Measurements from ENCODE around the gene VSX1. TPM values are rescaled to one million over a fixed set of nuclear protein-coding genes. Genes with fewer than 3 reads are reported as not detected.

VSX1 gene
- total RNA-seq, 2 donors from 2014 or later, result not detected

GRCh38 chr20:25126204-25127029 lies 44.5 kb upstream of the VSX1 start:
- no peaks in the 10 kb centered on the region for H3K4me1 ChIP-seq
- no peaks in the 10 kb centered on the region for H3K9me3 ChIP-seq
- no peak for TF ChIP-seq CTCF (IDR thresholded peaks at IDR 0.05)
- no peaks in the 10 kb centered on the region for H3K27me3 ChIP-seq
- no peak overlapping the region for H3K4me3 ChIP-seq
- DNase-seq (ENCODE audit: low spot score), result no peak
- H3K27ac ChIP-seq, result no peak overlapping the region
- no peaks in the 10 kb centered on the region for H3K36me3 ChIP-seq

- H3K9me3 ChIP-seq, result no peaks in the 10 kb centered on the region
- H3K27ac ChIP-seq, result no peak overlapping the region
- H3K27me3 ChIP-seq, result no peaks in the 10 kb centered on the region
- H3K4me1 ChIP-seq, result no peaks in the 10 kb centered on the region
- no peak for TF ChIP-seq CTCF (IDR thresholded peaks at IDR 0.05)
- no peaks in the 10 kb centered on the region for H3K36me3 ChIP-seq
- DNase-seq (ENCODE audit: low spot score), result peak; percentile 50
- H3K4me3 ChIP-seq, result no peak overlapping the region
Measured at GRCh38 chr20:25125636-25126035, 43.7 kb upstream of the VSX1 start.

- H3K4me1 ChIP-seq, result peaks cover 0 to 9% of the 10 kb centered on the region in 2 donors
- H3K27me3 ChIP-seq, result no peaks in the 10 kb centered on the region
- DNase-seq (ENCODE audit: low spot score), result no peak
- TF ChIP-seq CTCF (IDR thresholded peaks at IDR 0.05), result no peak
- no peaks in the 10 kb centered on the region for H3K36me3 ChIP-seq
- no peak overlapping the region for H3K27ac ChIP-seq
- no peak overlapping the region for H3K4me3 ChIP-seq
- H3K9me3 ChIP-seq, result no peaks in the 10 kb centered on the region
Measured at GRCh38 chr20:25120920-25121319, 39.0 kb upstream of the VSX1 start.

GRCh38 chr20:25120457-25120856 lies 38.5 kb upstream of the VSX1 start:
- no peaks in the 10 kb centered on the region for H3K9me3 ChIP-seq
- TF ChIP-seq CTCF (IDR thresholded peaks at IDR 0.05), result no peak
- H3K27me3 ChIP-seq, result no peaks in the 10 kb centered on the region
- no peak overlapping the region for H3K4me3 ChIP-seq
- H3K27ac ChIP-seq, result no peak overlapping the region
- no peaks in the 10 kb centered on the region for H3K36me3 ChIP-seq
- DNase-seq (ENCODE audit: low spot score), result no peak
- H3K4me1 ChIP-seq, result peaks cover 0 to 9% of the 10 kb centered on the region in 2 donors

GRCh38 chr20:25118529-25118928 lies 36.6 kb upstream of the VSX1 start:
- no peak for TF ChIP-seq CTCF (IDR thresholded peaks at IDR 0.05)
- Histone ChIP-seq H3K4me1 (peaks cover 0 to 9% of the 10 kb centered on the region in 2 donors), H3K4me3 (no peak overlapping the region), H3K27me3 (no peaks in the 10 kb centered on the region), H3K9me3 (no peaks in the 10 kb centered on the region), H3K27ac (no peak overlapping the region), H3K36me3 (no peaks in the 10 kb centered on the region)
- DNase-seq (ENCODE audit: low spot score), result no peak

GRCh38 chr20:25117990-25118389 lies 36.0 kb upstream of the VSX1 start:
- Histone ChIP-seq H3K9me3 (no peaks in the 10 kb centered on the region), H3K36me3 (no peaks in the 10 kb centered on the region), H3K4me3 (no peak overlapping the region), H3K27ac (no peak overlapping the region), H3K4me1 (peaks cover 0 to 9% of the 10 kb centered on the region in 2 donors), H3K27me3 (no peaks in the 10 kb centered on the region)
- no peak for DNase-seq (ENCODE audit: low spot score)
- TF ChIP-seq CTCF (IDR thresholded peaks at IDR 0.05), result no peak

Data from right atrium auricular region (tissue), 2 donors.